ENCODE measurements around the gene PLA2G4F.

DNA sequence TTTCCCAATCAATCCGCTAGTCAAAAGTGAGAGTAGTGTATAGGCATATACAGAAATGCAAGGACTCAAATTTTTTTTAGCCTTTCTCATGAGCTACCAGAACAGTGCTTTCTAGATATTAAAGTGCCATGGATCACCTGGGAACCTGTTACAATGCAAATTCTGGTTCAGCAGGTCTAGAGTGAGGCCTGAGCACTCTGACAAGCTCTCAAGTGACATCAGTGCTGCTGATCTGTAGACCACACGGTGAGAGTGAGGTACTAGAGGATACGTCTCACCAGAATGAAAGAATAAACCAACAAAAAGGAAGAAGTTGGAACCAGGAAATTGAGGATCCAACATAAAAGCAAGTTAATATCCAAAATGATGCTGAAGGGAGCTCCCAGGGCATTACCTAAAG lies 46.1 kb downstream of the PLA2G4F start:
- TF ChIP-seq, protein P1, sequence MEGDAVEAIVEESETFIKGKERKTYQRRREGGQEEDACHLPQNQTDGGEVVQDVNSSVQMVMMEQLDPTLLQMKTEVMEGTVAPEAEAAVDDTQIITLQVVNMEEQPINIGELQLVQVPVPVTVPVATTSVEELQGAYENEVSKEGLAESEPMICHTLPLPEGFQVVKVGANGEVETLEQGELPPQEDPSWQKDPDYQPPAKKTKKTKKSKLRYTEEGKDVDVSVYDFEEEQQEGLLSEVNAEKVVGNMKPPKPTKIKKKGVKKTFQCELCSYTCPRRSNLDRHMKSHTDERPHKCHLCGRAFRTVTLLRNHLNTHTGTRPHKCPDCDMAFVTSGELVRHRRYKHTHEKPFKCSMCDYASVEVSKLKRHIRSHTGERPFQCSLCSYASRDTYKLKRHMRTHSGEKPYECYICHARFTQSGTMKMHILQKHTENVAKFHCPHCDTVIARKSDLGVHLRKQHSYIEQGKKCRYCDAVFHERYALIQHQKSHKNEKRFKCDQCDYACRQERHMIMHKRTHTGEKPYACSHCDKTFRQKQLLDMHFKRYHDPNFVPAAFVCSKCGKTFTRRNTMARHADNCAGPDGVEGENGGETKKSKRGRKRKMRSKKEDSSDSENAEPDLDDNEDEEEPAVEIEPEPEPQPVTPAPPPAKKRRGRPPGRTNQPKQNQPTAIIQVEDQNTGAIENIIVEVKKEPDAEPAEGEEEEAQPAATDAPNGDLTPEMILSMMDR (IDR thresholded peaks at IDR 0.05) = no peak
- no peak for TF ChIP-seq POLR2A (IDR thresholded peaks at IDR 0.05)
